ENCODE data around the gene NFIC.
"Not testable (repeated sequence)": the region's sequence is repeated elsewhere in the genome, so short reads cannot be mapped to it uniquely, and the experiment has no call there.

Gene NFIC

GRCh38 chr19:3345850-3346460 is 20.4 kb upstream of the NFIC start:
- peak overlapping the region; percentile 0 to 55 for H3K4me3 ChIP-seq (ENCODE audit: insufficient read depth in 1 of 2, low read depth in 1 of 2, low read length in 2 of 2)
- H2BK120ac ChIP-seq (ENCODE audit: low read depth, low read length): no peak overlapping the region
- H3K9me3 ChIP-seq (ENCODE audit: control insufficient read depth, low read length): no peaks in the 10 kb centered on the region
- peak overlapping the region in 1 of 2 experiments; percentile 26 for H3K18ac ChIP-seq (ENCODE audit: low read depth in 1 of 2, low read length in 2 of 2)
- no peak for DNase-seq
- H3K4ac ChIP-seq (ENCODE audit: low read depth in 1 of 2, low read length in 2 of 2): no peak overlapping the region
- H3K27me3 ChIP-seq (ENCODE audit: control insufficient read depth in 1 of 2, insufficient read depth in 1 of 2, low read length in 2 of 2): no peaks in the 10 kb centered on the region
- no peak overlapping the region for H3K27ac ChIP-seq (ENCODE audit: low read length, poor library complexity, severe bottlenecking)
- WGBS: 54% methylated on average over 15 of the region's 15 CpGs
- H3K9ac ChIP-seq (ENCODE audit: low read length): peak overlapping the region; percentile 66
- no peaks in the 10 kb centered on the region for H3K36me3 ChIP-seq (ENCODE audit: control insufficient read depth in 1 of 2, insufficient read depth in 2 of 2, low read depth in 1 of 2, low read length in 2 of 2)
- peak overlapping the region in 1 of 2 experiments; percentile 32 for H2BK12ac ChIP-seq (ENCODE audit: low read length in 2 of 2)
- no peak overlapping the region for H2BK5ac ChIP-seq (ENCODE audit: low read depth, low read length, poor library complexity, severe bottlenecking)
- H3K79me1 ChIP-seq (replicated peaks; ENCODE audit: low read length, poor library complexity, severe bottlenecking): no peaks in the 10 kb centered on the region
- H3K23ac ChIP-seq (ENCODE audit: low read length in 2 of 2): no peak overlapping the region
- H4K8ac ChIP-seq (ENCODE audit: low read length): no peak overlapping the region
- no peak overlapping the region for H2AFZ ChIP-seq (ENCODE audit: low read depth, low read length)
- no peak overlapping the region for H4K91ac ChIP-seq (ENCODE audit: low read length)
- no peak overlapping the region for H2AK5ac ChIP-seq (ENCODE audit: low read length, severe bottlenecking)
- no peak overlapping the region for H3K4me2 ChIP-seq (ENCODE audit: low read length, poor library complexity, severe bottlenecking)
- no peak overlapping the region for H2BK15ac ChIP-seq (ENCODE audit: low read depth, poor library complexity, severe bottlenecking)
- peaks cover 5% of the 10 kb centered on the region for H3K4me1 ChIP-seq (ENCODE audit: control insufficient read depth, insufficient read depth, low read depth, low read length)
- H3K14ac ChIP-seq (ENCODE audit: low read length in 2 of 2): peak overlapping the region in 1 of 2 experiments; percentile 18

GRCh38 chr19:3346677-3347353 is 19.6 kb upstream of the NFIC start:
- Histone ChIP-seq H3K4ac (ENCODE audit: low read depth in 1 of 2, low read length in 2 of 2) (peak overlapping the region in 1 of 2 experiments; percentile 60), H3K4me3 (ENCODE audit: insufficient read depth in 1 of 2, low read depth in 1 of 2, low read length in 2 of 2) (peak overlapping the region in 1 of 2 experiments; percentile 55), H2AFZ (ENCODE audit: low read depth, low read length) (no peak overlapping the region), H2BK120ac (ENCODE audit: low read depth, low read length) (no peak overlapping the region), H4K8ac (ENCODE audit: low read length) (peak overlapping the region; percentile 32), H3K27me3 (ENCODE audit: control insufficient read depth in 1 of 2, insufficient read depth in 1 of 2, low read length in 2 of 2) (peaks cover 0 to 3% of the 10 kb centered on the region in 2 experiments), H3K9me3 (ENCODE audit: control insufficient read depth, low read length) (no peaks in the 10 kb centered on the region), H3K4me1 (ENCODE audit: control insufficient read depth, insufficient read depth, low read depth, low read length) (peaks cover 5% of the 10 kb centered on the region), H3K79me1 (replicated peaks; ENCODE audit: low read length, poor library complexity, severe bottlenecking) (no peaks in the 10 kb centered on the region), H2BK12ac (ENCODE audit: low read length in 2 of 2) (peak overlapping the region in 1 of 2 experiments; percentile 32), H3K27ac (ENCODE audit: low read length, poor library complexity, severe bottlenecking) (no peak overlapping the region), H3K36me3 (ENCODE audit: control insufficient read depth in 1 of 2, insufficient read depth in 2 of 2, low read depth in 1 of 2, low read length in 2 of 2) (no peaks in the 10 kb centered on the region), H4K91ac (ENCODE audit: low read length) (peak overlapping the region; percentile 45), H2AK5ac (ENCODE audit: low read length, severe bottlenecking) (no peak overlapping the region), H3K23ac (ENCODE audit: low read length in 2 of 2) (no peak overlapping the region), H2BK15ac (ENCODE audit: low read depth, poor library complexity, severe bottlenecking) (no peak overlapping the region), H3K9ac (ENCODE audit: low read length) (peak overlapping the region; percentile 66), H3K4me2 (ENCODE audit: low read length, poor library complexity, severe bottlenecking) (no peak overlapping the region), H3K18ac (ENCODE audit: low read depth in 1 of 2, low read length in 2 of 2) (peak overlapping the region in 1 of 2 experiments; percentile 50), H2BK5ac (ENCODE audit: low read depth, low read length, poor library complexity, severe bottlenecking) (no peak overlapping the region), H3K14ac (ENCODE audit: low read length in 2 of 2) (no peak overlapping the region)
- no peak for DNase-seq
- WGBS: 74% methylated on average over 17 of the region's 23 CpGs

GRCh38 chr19:3348042-3348441 is 18.3 kb upstream of the NFIC start:
- Histone ChIP-seq H2BK120ac (ENCODE audit: low read depth, low read length) (no peak overlapping the region), H3K18ac (ENCODE audit: low read depth in 1 of 2, low read length in 2 of 2) (no peak overlapping the region), H3K14ac (ENCODE audit: low read length in 2 of 2) (no peak overlapping the region), H4K8ac (ENCODE audit: low read length) (no peak overlapping the region), H3K4me3 (ENCODE audit: insufficient read depth in 1 of 2, low read depth in 1 of 2, low read length in 2 of 2) (no peak overlapping the region), H3K27me3 (ENCODE audit: control insufficient read depth in 1 of 2, insufficient read depth in 1 of 2, low read length in 2 of 2) (peaks cover 0 to 6% of the 10 kb centered on the region in 2 experiments), H3K9me3 (ENCODE audit: control insufficient read depth, low read length) (no peaks in the 10 kb centered on the region), H4K91ac (ENCODE audit: low read length) (no peak overlapping the region), H3K4ac (ENCODE audit: low read depth in 1 of 2, low read length in 2 of 2) (no peak overlapping the region), H3K79me1 (replicated peaks; ENCODE audit: low read length, poor library complexity, severe bottlenecking) (no peaks in the 10 kb centered on the region), H2BK12ac (ENCODE audit: low read length in 2 of 2) (no peak overlapping the region), H3K4me2 (ENCODE audit: low read length, poor library complexity, severe bottlenecking) (no peak overlapping the region), H2AK5ac (ENCODE audit: low read length, severe bottlenecking) (no peak overlapping the region), H3K27ac (ENCODE audit: low read length, poor library complexity, severe bottlenecking) (no peak overlapping the region), H3K23ac (ENCODE audit: low read length in 2 of 2) (no peak overlapping the region), H2BK5ac (ENCODE audit: low read depth, low read length, poor library complexity, severe bottlenecking) (no peak overlapping the region), H3K9ac (ENCODE audit: low read length) (no peak overlapping the region), H2BK15ac (ENCODE audit: low read depth, poor library complexity, severe bottlenecking) (no peak overlapping the region), H3K4me1 (ENCODE audit: control insufficient read depth, insufficient read depth, low read depth, low read length) (peaks cover 4% of the 10 kb centered on the region), H2AFZ (ENCODE audit: low read depth, low read length) (no peak overlapping the region), H3K36me3 (ENCODE audit: control insufficient read depth in 1 of 2, insufficient read depth in 2 of 2, low read depth in 1 of 2, low read length in 2 of 2) (no peaks in the 10 kb centered on the region)
- WGBS: 80% methylated on average over 11 of the region's 11 CpGs
- DNase-seq: no peak

GRCh38 chr19:3348469-3348868 is 17.9 kb upstream of the NFIC start:
- not testable (repeated sequence) for H3K4me2 ChIP-seq (ENCODE audit: low read length, poor library complexity, severe bottlenecking); H3K9me3 ChIP-seq (ENCODE audit: control insufficient read depth, low read length); H2BK12ac ChIP-seq (ENCODE audit: low read length in 2 of 2); H3K18ac ChIP-seq (ENCODE audit: low read depth in 1 of 2, low read length in 2 of 2); H3K36me3 ChIP-seq (ENCODE audit: control insufficient read depth in 1 of 2, insufficient read depth in 2 of 2, low read depth in 1 of 2, low read length in 2 of 2); H3K9ac ChIP-seq (ENCODE audit: low read length); H3K23ac ChIP-seq (ENCODE audit: low read length in 2 of 2); DNase-seq; H3K27ac ChIP-seq (ENCODE audit: low read length, poor library complexity, severe bottlenecking); H4K8ac ChIP-seq (ENCODE audit: low read length); H2AFZ ChIP-seq (ENCODE audit: low read depth, low read length); H3K14ac ChIP-seq (ENCODE audit: low read length in 2 of 2); H3K27me3 ChIP-seq (ENCODE audit: control insufficient read depth in 1 of 2, insufficient read depth in 1 of 2, low read length in 2 of 2); H2BK15ac ChIP-seq (ENCODE audit: low read depth, poor library complexity, severe bottlenecking); H4K91ac ChIP-seq (ENCODE audit: low read length); H3K4me1 ChIP-seq (ENCODE audit: control insufficient read depth, insufficient read depth, low read depth, low read length); H2AK5ac ChIP-seq (ENCODE audit: low read length, severe bottlenecking); H3K4ac ChIP-seq (ENCODE audit: low read depth in 1 of 2, low read length in 2 of 2); H3K79me1 ChIP-seq (replicated peaks; ENCODE audit: low read length, poor library complexity, severe bottlenecking); H2BK5ac ChIP-seq (ENCODE audit: low read depth, low read length, poor library complexity, severe bottlenecking); H3K4me3 ChIP-seq (ENCODE audit: insufficient read depth in 1 of 2, low read depth in 1 of 2, low read length in 2 of 2); H2BK120ac ChIP-seq (ENCODE audit: low read depth, low read length)
- 95% methylated on average over 10 of the region's 11 CpGs for WGBS

Data from mesenchymal stem cell (in vitro differentiated cells and primary cell).